Panc1 (cell line): ENCODE results near the gene CELSR2.

Experiments used
- POLR2AphosphoS5 ChIP-seq: IDR thresholded peaks from 2 replicates; pipeline ENCODE4 v1.6.1; 2012; ENCODE audit warnings: mild to moderate bottlenecking, low read depth, low read length, moderate library complexity
- TCF7L2 ChIP-seq: IDR thresholded peaks from 2 replicates; pipeline ENCODE4 v1.6.1; 2011; ENCODE audit warnings: mild to moderate bottlenecking, low read depth, low read length, inconsistent platforms
- TF ChIP-seq, protein P1 (sequence below): fragments of 450-650 bp; IDR thresholded peaks from 2 replicates; pipeline ENCODE4 v1.5.1; 2017; ENCODE audit warnings: mild to moderate bottlenecking

DNA sequence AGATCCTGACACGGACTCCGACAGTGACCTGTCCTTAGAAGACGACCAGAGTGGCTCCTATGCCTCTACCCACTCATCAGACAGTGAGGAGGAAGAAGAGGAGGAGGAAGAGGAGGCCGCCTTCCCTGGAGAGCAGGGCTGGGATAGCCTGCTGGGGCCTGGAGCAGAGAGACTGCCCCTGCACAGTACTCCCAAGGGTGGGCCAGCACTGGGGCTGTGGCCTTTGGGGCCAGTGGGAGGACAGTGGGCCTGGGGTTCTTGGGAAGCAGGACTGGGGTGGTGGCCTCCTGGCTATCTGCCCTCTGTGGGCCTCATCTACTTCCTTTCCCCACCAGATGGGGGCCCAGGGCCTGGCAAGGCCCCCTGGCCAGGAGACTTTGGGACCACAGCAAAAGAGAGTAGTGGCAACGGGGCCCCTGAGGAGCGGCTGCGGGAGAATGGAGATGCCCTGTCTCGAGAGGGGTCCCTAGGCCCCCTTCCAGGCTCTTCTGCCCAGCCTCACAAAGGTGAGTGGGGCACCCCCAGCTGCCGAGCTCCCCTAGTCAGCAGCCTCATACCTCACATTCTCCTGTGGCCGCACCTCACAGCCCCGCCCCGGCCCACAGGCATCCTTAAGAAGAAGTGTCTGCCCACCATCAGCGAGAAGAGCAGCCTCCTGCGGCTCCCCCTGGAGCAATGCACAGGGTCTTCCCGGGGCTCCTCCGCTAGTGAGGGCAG is 23.6 kb downstream of the CELSR2 start:
- TF ChIP-seq, protein P1, sequence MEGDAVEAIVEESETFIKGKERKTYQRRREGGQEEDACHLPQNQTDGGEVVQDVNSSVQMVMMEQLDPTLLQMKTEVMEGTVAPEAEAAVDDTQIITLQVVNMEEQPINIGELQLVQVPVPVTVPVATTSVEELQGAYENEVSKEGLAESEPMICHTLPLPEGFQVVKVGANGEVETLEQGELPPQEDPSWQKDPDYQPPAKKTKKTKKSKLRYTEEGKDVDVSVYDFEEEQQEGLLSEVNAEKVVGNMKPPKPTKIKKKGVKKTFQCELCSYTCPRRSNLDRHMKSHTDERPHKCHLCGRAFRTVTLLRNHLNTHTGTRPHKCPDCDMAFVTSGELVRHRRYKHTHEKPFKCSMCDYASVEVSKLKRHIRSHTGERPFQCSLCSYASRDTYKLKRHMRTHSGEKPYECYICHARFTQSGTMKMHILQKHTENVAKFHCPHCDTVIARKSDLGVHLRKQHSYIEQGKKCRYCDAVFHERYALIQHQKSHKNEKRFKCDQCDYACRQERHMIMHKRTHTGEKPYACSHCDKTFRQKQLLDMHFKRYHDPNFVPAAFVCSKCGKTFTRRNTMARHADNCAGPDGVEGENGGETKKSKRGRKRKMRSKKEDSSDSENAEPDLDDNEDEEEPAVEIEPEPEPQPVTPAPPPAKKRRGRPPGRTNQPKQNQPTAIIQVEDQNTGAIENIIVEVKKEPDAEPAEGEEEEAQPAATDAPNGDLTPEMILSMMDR: no peak
- TF ChIP-seq POLR2AphosphoS5: no peak
- no peak for TF ChIP-seq TCF7L2
